HG02840 (cell line): ENCODE data around the gene LUC7L3.

Experiments used
- ATAC-seq: cut with Tn5 transposase; IDR thresholded peaks from one replicate; pipeline ENCODE4 v1.9.1; 2021; ENCODE audit warnings: mild to moderate bottlenecking, moderate library complexity, moderate number of reproducible peaks; ENCODE audit not compliant: unreplicated experiment, low FRiP score

Gene LUC7L3

DNA sequence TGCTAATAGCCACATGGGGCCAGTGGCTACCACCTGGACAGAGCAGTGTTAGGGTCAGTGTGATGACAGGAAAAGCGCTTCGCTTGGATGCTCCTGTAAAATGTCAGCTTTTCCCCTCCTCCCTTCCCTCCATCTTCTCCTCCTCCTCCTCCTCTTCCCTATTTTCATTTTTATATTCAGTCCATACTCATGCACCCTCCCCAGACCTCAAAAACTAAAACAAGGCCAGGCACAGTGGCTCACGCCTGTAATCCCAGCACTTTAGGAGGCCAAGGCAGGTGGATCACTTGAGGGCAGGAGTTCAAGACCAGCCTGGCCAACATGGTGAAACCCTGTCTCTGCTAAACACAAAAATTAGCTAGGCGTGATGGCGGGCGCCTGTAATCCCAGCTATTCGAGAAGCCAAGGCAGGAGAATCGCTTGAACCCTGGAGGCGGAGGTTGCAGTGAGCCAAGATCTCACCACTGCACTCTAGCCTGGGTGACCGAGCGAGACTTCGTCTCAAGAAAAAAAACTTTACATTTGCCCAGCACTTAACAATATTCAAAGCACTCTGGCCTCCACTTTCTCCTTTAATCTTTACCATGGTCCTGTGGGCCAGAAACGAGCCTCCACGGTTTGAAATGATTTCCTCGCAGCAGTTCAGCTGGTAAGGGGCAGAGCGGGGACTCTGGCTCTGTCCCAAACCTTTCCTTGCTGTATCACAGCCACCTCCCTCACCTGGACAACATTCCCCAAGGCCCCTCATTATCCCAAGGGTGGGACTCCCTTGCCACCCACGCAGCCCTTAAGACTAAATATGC lies 33.5 kb upstream of the LUC7L3 start:
- ATAC-seq: no peak

DNA sequence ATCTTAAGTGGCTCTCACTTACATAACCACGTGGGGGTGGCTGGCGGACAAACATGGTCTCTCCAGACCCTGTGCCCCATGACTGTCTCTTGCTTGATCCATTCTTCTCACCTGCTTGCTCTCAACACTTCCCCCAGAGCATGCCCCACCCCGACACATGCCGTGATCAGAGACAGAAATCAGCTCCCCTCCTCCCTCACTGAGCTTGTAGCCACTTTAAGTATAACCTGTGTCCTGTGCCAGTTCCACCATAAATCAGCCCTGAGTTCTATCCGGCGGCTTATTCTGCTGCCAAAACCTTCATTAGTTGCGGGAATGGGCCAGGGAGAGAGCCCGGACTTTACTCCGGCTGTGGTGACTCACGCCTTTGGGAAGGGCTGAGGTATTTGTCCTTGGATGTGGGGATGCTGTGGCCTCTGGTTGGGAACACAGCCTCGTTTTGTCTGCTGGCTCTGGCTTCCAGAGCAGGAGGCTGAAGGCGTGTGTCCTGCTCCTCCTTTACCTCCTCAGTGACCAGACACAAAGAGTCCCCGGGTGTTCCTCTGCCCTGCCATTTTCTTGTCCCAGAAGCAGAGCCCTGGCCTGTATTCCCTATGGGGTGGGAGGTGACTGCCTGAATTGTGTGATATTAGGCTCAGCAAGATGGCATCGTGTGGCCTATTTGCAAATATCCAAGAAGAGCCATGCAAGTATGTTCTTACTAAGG lies 32.8 kb upstream of the LUC7L3 start:
- no peak for ATAC-seq

DNA sequence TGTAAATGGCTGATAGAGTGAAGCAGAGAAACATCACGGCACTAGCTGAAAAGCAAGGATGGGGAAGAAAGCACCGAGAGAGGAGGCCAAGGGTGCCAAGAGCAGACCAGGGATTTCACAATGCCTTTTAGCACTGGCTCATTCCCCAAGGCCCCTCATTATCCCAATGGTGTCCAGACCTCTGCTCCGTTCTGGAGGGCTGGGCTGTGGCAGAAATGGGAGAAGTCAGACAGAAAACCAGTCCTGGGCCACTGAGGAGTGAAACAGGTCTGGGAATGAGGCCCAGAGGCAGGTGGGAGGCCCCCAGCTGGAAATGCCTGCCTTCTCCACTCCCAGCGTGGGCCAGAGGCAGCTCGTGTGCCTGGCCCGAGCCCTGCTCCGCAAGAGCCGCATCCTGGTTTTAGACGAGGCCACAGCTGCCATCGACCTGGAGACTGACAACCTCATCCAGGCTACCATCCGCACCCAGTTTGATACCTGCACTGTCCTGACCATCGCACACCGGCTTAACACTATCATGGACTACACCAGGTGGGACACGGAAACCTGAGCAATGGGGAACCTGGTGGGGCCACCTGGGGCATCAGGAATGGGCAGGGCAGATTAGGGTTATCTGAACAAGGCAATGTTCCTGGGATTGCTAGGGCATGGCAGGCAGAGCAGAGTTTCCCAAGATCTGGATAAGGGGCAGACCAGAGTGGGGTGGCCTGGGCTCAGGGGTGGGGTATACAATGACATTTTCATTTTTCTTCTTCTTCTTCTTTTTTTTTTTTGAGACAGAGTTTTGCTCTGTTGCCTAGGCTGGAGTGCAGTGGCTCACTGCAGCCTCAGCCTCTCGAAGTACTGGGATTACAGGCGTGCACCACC lies 32.0 kb upstream of the LUC7L3 start:
- ATAC-seq: no peak

DNA sequence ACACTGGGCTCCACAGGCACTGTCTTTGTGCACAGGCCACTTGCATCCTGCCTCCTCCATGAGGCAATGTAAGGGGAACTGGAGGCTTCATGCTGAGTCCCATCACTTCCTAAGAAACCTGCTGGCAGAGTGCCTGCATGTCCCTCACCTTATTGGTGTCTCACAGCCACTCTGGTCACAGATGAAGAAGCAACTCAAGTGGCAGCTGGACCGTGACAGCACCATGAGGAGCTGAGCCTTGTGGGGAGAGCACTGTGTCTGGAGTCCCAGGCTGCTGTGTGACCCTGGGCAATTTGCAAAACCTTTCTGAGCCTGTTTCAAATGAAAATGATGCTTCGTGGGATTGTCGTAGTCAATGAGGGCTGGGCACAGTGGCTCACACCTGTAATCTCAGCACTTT lies 31.2 kb upstream of the LUC7L3 start:
- ATAC-seq: no peak

DNA sequence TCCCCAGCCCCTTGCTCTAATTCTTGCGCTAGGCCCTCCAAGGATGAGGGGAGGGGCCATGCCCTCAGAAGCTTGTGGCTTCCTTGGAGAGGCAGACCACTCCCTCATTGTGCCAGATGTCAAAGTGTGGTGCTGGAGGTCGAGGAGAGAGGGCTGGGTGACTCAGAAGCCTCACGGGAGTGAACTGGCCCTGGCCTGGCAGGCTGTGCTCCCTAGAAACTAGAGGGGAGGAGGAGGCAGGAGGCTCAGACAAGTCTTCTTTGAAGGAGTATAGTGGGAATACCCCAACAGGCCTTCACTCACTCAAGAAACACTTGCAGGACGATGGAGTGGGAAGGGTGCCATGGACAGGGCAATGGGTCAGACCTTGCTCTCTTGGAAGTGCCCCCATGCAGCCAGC lies 30.2 kb upstream of the LUC7L3 start:
- ATAC-seq: no peak

DNA sequence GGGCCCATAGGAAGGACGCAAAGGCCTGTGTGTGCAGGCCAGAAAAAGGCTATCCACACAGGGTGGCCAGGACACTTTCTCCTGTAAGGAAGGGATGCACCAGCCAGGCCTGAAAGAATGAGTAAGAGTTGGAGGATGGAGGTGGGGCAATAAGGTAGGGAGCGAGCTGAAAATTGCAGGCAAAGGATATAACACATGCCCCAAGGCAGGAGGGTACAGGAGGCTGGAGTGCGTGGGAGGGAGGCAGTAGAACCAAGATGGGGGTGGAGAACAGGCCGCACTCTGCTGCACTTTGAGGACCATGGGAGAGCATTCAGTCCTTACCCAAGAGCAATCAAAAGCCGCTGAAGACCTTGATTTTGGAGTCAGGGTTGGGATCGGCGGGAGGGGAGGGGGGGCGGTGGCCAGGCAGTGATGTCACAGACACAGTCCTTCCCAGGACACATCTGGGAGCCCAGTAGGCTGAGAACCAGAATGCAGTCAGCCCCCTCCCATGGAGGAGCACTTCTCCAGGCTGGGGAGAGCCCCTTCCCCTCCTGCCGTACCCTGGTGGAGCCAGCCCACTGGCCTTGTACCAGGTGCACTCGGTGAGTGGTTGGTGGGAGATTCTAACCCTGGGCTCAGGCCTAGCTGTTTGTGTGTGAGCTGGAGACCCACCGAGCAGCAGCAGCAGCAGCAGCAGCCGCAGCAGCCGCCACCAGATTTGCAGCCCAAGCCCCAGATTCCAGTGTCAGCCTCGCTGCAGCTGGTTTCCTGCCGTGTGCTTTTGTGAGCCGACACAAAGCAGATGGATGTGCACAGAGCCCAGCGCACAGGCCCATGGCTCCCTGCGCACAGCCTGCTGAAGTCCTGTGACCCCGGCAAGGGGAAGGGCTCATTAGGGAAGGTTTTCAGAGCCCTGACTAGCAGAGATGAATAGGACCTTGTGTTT lies 29.2 kb upstream of the LUC7L3 start:
- no peak for ATAC-seq

DNA sequence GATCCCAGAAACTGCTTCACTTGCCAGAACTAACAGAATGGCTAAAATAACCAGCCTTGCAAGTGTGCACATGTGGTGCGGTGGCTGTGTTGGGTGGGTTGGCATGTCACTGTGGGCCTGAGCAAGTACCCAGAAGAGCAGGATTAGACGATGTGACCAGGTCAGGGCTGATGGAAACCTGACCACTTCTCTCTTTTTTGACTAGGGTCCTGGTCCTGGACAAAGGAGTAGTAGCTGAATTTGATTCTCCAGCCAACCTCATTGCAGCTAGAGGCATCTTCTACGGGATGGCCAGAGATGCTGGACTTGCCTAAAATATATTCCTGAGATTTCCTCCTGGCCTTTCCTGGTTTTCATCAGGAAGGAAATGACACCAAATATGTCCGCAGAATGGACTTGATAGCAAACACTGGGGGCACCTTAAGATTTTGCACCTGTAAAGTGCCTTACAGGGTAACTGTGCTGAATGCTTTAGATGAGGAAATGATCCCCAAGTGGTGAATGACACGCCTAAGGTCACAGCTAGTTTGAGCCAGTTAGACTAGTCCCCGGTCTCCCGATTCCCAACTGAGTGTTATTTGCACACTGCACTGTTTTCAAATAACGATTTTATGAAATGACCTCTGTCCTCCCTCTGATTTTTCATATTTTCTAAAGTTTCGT lies 28.4 kb upstream of the LUC7L3 start:
- ATAC-seq: no peak

DNA sequence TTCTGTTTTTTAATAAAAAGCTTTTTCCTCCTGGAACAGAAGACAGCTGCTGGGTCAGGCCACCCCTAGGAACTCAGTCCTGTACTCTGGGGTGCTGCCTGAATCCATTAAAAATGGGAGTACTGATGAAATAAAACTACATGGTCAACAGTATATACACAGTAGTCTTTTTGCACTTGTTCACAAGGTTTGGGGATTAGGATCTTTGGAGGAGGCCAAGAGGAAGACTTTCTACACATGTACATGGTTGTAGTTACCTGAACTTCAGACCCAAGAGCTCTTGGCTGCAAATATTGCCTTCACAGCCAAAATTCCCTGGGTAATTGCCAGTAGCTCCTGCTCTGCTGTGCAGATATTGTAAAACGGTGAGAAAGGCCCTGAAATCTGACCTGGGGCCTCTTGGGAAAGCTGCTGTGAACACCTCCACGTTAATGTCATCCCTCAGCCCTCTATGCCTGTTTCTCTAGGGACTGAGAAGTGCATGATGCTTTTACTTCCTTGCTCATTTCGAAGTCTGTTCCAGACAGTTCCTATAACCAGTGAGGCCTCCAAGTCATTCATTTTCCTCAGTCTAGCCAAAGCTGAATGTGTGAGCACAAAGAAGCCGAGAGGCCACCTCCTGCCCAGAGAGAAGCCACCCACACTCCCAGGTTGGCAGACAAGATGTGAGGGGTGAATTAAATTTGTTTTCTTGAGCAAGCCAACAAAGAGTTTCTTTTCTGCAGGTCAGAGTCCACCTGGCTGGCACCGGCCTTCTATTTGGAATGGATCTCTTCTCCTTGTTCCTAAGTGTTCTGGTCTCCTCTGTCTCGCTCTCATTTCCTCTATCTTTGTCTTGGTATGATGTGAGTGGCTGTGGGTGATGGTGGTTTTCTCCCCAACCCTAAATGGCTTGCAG lies 27.6 kb upstream of the LUC7L3 start:
- no peak for ATAC-seq

DNA sequence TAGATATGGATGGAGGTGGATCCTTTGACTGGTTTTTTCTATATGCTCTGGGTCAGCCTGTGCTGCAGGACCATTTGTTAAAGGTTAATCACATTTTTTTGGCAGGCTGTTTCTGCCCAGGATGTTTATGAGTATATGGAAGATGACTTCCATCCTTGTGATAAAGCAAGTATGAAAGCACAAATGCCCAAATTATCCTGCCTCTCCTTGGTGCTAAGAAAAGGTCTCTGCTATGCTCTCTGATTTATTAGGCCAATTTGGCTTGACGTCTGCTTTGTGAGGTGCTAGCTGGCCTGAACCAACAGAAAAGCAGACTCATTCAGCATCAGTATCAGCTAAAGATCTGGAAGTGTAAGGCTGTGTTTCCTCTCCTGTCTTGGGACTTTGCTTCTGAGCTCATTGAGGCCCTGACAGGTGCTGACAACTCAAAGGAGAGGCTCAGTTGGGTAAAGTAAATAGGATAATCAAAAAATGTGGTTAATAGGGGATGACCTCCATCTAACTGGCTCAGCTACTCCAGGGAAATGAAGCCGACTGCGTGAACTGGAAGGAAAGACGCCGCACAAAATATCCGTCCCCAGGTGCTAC lies 26.9 kb upstream of the LUC7L3 start:
- ATAC-seq: no peak

DNA sequence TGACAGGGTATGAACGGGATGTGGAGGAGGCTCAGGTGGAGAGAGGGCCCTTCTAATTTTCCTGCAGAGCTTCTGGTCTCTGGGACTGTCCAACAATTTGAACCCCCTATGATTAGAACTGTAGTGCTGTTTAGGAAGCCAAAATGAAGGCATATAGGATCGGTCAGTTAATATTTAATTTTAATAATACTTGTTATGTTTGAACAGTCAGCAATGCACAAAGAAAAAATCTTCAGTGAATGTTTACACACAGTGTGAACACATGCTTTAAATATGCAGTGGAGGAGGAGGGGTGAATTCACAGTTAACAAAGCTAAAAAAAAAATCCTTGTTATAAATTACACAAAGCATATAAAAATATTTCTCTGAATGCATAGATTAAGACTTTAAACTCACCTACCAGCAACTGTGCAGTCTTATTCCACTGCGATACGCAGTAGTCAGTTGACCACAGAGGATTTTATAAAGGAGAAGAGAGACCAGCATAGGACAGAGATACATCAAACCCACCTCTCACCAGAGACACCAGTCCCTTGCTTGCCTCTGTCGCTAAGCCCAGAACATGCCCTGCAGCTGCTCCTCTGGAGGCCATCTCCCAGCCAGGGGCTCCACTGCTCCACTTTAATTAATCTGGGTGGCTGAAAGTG lies 26.2 kb upstream of the LUC7L3 start:
- ATAC-seq: no peak

DNA sequence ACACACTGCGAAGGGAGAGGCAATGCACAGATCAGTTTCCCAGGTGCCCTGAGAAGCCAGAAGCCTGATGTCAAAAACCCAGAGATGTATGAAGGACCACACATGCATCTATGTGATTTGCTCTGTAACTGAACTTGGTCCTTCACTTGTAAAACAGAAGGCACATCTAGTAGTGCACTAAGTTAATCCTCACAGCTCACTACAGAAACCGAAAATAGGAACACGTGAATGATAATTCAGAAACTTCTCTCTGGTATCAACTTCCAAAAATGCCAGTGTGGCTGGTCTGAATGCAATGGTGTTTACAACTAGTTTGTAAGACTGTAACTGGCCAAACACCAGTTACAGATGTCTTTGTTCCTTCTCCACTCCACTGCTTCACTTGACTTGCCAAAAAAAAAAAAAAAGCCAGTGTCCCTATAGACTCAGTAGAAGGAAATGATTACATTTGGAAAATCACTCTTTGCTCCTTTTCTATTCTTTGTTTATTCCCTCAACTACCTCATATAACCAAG lies 23.0 kb upstream of the LUC7L3 start:
- no peak for ATAC-seq

DNA sequence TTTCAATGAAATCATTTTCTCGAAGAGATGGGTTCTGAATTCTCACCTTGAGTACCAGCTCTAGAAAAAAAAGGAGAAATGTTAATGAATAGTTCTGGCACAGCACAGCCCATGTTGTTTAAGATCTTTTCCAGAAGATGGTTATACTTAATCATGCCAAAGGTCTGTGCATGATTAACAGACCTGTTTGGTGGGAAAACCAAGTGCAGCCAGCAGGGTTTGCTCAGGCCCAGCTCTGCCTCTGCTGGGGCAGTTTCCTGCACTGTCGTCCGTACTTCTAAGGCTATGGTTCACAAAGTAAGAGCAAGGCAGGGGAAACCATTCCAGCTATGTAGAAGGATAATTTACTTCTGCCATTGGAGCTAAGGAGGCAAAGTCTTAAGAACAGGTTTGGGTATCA lies 22.3 kb upstream of the LUC7L3 start:
- no peak for ATAC-seq

DNA sequence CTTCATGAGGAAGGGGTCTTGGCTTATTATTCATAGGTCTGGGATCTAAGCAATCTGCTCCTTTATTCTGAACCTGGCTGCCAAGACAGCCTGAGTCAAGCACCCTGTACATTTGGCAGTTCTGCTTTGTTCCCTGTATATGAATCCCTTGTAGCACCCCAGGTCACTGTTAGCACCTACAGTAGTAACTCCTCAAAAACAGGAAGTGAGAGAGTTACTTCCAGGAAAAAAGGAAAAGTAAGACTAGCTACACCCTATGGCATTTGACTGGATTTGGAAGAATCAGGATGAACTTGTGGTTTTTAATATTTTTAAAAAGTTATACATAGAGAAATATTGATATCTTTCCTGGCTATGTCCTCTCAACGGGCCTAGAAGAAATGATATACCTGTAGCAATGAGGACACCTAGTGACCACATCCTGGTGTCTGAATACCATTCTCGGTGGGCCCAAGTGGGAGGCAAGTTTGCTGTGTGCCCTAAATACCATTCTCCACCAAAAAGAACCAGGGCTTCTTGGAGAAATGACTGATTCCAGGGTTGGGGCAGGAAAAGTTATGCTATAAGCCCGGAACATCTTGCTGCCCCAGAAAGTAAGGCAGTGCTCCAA lies 21.6 kb upstream of the LUC7L3 start:
- no peak for ATAC-seq

DNA sequence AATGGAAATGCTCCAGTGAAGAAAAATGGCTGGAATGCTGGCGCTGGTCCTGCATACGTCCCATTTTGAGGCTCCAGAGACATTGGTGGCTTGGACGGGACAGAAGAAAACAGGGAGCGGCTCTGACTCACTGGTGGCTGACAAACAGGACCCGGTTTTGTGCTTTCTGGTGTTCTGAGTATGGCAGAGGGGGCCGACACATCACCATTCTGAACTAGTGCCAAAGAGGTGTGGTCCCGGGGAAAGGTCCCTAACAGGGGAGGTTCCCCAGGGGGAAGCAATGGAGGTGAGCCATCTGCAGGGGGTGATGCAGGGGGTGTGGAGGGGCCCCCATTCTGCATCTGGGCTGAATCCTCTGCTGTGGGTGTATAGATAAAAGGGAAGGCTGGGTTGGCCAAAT lies 20.0 kb upstream of the LUC7L3 start:
- ATAC-seq: no peak

DNA sequence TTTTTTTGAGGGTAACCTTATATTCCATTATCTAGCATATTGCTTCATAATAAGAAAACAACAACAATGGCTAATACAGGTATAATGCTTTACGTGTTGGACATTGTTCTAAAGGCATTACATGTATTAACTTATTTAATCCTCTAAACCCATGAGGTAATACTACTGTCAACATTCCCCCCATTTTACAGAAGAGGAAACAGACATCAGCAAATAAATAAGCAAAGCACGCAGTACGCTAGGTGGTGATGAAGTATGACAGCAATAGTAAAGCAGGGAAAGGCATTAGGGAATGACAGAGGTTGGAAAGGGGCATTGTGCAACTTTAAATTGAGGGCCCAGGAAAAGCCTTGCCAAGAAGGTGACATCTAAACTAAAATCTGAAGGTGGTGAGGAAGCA lies 16.2 kb upstream of the LUC7L3 start:
- ATAC-seq: no peak

DNA sequence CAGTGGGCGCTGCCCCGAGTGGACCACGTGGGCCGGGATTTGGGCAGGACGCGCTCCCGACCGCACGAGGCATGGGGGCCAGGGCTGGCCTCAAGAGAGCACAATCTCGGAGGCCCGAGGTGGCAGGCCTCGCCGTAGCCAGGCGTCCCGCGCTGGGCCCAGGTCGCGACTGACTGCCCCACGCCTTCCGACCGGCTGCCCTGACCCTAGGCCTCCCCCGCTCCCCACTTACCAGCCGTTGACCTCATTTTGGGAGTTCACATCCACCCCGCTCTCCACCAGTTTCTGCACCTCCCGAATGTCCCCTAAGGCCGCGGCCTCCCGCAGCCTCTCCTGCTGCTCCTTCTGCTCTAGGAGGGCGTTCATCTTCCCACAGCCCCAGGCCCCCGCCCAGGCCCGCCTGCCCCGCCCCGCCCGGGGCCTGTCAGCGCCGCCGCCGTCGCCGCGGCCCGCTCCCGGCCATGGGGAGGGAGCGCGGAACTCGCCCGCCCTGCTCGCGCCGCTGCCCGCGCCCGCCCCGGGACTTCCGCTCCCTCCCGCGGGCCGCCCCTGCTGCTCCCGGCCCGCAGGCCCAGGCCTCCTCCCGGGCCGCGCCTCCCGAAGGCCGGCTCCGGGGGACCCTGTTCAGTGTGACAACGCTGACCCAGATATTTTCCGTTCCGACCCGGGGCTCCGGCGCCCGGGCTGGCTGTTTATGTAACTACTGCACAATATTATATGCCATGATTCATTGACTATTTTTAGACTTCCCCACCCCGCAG lies 11.9 kb upstream of the LUC7L3 start, which contains the start of gene ANKRD40:
TSS of gene ANKRD40 (minus strand) at position 626 of the 761 bp plus-strand sequence. CDS start at position 366, 260 bp downstream.
- ATAC-seq: peak; percentile 61
